MG63 (cell line): Measurements from ENCODE around the gene NTM. TPM values are rescaled to one million over a fixed set of nuclear protein-coding genes. Genes with fewer than 3 reads are reported as not detected.
"Not testable (repeated sequence)": the region's sequence is repeated elsewhere in the genome, so short reads cannot be mapped to it uniquely, and the experiment has no call there.

ENCODE experiments used
- DNase-seq: peaks from one replicate; pipeline ENCODE4 v3.0.0-alpha.2; 2020
- H3K27me3 ChIP-seq: fragments of 250-450 bp; sonication (Bioruptor Pico); 2 replicates; pipeline ENCODE4 v1.5.1; 2020; ENCODE audit warnings: mild to moderate bottlenecking, moderate library complexity
- H3K36me3 ChIP-seq: fragments of 250-450 bp; sonication (Bioruptor Pico); 2 replicates; pipeline ENCODE4 v1.5.1; 2020; ENCODE audit warnings: mild to moderate bottlenecking, moderate library complexity
- H3K4me3 ChIP-seq: fragments of 250-450 bp; sonication (Bioruptor Pico); 2 replicates; pipeline ENCODE4 v1.5.1; 2020; ENCODE audit warnings: mild to moderate bottlenecking, moderate library complexity
- H3K9me3 ChIP-seq: fragments of 250-450 bp; sonication (Bioruptor Pico); 2 replicates; pipeline ENCODE4 v1.5.1; 2020; ENCODE audit warnings: mild to moderate bottlenecking, moderate library complexity
- total RNA-seq: library from RNA; depleted of rRNA; stranded (reverse); fragments of >200 nt; shearing (Covaris generic); gene quantifications from 2 replicates; pipeline ENCODE4 v1.2.3, GENCODE V29; 2014; ENCODE audit warnings: low replicate concordance

The NTM gene
- total RNA-seq, 1 experiment from 2014 or later: 4.0 TPM

DNA sequence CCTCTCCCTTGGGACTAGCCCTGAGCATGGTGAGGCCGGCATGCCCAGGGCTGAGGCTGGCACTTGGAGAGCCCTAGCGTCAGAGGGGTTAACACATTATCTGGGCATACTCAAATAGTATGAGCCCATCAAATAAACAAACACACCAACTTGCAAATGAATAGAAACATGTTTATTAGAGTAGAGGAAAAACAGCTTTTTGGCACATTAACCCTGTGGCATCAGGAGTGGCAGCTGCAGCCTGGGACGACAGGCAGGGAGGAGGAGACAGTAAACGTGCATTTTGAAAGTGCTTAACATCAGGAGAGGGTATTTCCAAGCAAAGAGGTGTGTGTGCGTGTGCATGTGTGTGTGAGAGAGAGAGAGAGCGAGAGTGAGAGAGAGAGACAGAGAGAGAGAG is 684.9 kb downstream of the NTM start:
- Histone ChIP-seq H3K36me3 (no peaks in the 10 kb centered on the region), H3K27me3 (no peaks in the 10 kb centered on the region), H3K9me3 (no peaks in the 10 kb centered on the region), H3K4me3 (no peak overlapping the region)
- DNase-seq: peak; percentile 50

DNA sequence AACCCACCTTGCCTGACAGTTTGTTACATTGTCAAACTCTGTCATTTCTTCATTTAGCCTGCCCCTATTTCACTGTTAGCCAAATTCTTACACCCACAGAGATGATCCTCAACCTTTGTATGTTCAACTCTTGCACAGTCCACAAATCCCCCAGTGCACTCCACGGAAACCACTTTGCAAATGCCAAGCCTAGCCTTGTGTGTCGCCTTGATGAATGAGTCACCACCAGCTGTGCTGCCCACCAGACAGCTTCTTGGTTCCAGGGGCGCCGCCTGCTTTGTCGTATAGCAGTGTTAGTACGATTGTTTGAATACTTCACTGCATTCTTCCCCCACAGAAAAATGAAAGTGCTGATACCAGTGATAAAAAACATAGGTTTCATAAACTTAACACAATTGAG is 686.3 kb downstream of the NTM start:
- H3K4me3 ChIP-seq: no peak overlapping the region

DNA sequence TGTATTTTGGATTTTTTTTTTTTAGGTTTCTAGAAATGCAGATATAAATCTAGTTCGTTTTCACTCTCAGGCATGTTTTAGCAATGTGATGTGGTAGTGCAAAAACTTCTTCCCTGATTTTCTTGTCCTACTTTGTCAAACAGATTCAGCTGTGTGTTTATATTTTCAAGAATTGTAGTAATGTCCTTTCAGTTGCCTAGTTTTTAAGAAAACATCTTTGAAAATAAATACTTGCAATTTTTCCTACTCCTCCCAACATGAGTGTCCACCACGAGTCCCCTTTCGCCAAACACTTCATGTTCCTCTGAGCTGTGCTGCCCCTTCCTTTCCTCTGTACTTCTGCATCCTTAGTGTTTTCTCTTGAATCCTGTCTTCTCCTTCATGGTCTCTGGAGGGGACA is 686.9 kb downstream of the NTM start:
- H3K36me3 ChIP-seq: no peaks in the 10 kb centered on the region
- H3K27me3 ChIP-seq: no peaks in the 10 kb centered on the region
- no peak for DNase-seq
- H3K9me3 ChIP-seq: no peaks in the 10 kb centered on the region
- no peak overlapping the region for H3K4me3 ChIP-seq

More for the DNA sequence above, 686.3 kb downstream of the NTM start:
- H3K36me3 ChIP-seq: no peaks in the 10 kb centered on the region
- peak; percentile 44 for DNase-seq
- no peaks in the 10 kb centered on the region for H3K27me3 ChIP-seq
- no peaks in the 10 kb centered on the region for H3K9me3 ChIP-seq

DNA sequence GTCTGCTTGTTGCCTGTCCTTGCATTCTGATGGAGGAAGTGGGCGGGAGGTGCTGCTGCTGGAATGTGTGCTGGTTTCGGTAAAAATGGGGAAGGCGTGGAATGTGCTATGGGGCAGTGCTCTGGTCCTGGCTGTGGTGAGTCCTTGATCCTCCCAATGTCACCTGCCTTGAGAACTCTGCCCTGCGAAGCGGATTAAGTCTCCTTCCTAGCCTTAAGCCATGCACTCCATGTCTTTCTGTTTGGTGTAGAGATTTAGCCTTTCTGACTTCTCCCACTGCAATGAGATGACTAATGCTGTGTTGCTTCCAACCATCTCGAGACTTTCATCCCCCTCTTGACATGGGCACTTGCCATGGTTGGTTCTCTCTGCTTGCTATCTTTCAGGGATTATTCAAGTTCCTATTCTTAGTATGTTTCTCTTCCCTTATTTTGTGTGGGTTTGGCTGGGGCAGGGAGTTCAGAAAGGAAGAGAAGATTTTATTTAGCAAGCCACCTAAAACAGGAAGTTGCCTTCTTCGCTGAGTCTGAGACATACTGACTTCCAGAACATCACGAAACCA is 687.9 kb downstream of the NTM start:
- no peaks in the 10 kb centered on the region for H3K9me3 ChIP-seq
- no peaks in the 10 kb centered on the region for H3K36me3 ChIP-seq
- peak; percentile 51 for DNase-seq
- H3K4me3 ChIP-seq: no peak overlapping the region
- H3K27me3 ChIP-seq: no peaks in the 10 kb centered on the region

DNA sequence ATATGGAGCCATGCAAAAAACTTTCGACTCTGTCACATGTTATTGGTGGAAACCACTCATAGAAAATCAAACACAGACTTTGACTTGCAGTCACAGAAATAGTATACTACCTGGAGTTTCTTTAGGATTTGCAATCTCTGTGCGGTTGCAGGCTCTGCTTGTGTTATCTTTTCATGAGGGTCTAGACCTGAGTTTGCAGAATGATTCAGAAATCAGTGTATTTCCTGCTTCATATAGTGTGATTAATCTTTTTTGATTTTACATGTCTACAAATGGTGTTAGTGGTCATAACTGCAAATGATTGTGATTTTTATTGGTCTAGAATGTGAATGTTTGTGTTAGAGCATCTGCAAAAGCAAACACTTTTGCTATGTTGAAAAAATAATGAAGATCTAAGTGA is 690.2 kb downstream of the NTM start:
- no peak for DNase-seq
- Histone ChIP-seq H3K27me3 (no peaks in the 10 kb centered on the region), H3K9me3 (no peaks in the 10 kb centered on the region), H3K4me3 (no peak overlapping the region), H3K36me3 (no peaks in the 10 kb centered on the region)

DNA sequence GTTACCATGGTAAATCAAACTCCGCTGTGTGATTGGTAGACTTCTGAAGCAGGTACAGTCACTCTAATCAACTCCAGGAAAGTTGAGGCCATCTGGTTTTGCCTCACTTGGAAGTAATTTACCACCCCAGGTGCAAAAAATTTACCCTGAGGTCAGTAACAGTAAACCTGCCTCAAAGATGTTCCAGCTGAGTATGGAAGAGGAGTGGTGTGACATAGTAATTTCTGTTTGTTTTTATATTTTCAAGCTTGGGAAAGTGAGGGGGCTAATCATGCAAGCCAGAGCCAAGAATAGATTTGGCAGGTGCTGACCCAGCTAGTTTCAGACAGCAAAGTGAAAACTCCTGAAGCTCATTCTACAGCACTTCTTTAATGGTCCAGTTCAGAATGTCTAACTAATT is 691.6 kb downstream of the NTM start:
- Histone ChIP-seq H3K9me3 (peaks cover 11% of the 10 kb centered on the region), H3K27me3 (no peaks in the 10 kb centered on the region), H3K4me3 (no peak overlapping the region), H3K36me3 (0 out of 2 replicates have a peak, but pooled peaks cover 3% of the 10 kb centered on the region)
- no peak for DNase-seq

DNA sequence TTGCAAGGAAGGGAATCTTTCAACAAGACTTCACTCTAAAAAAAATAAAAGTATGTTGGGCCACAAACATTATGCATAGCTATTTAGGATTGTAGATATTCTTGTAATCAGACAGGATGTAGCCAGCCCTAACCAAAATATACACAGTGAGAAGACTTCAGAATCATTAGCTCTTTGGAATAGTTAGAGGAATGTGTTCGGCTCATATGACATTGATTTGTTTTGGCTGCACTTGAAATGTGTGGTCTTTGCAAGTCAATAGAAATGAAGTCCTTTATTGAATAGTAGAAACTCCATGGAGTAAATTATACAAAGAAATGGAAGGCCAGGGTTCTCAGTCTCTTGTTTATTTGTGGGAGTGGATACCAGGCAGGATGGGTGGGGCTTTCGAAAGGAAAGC is 692.1 kb downstream of the NTM start:
- Histone ChIP-seq H3K9me3 (peaks cover 14% of the 10 kb centered on the region), H3K36me3 (0 out of 2 replicates have a peak, but pooled peaks cover 3% of the 10 kb centered on the region), H3K27me3 (no peaks in the 10 kb centered on the region), H3K4me3 (no peak overlapping the region)
- DNase-seq: no peak

DNA sequence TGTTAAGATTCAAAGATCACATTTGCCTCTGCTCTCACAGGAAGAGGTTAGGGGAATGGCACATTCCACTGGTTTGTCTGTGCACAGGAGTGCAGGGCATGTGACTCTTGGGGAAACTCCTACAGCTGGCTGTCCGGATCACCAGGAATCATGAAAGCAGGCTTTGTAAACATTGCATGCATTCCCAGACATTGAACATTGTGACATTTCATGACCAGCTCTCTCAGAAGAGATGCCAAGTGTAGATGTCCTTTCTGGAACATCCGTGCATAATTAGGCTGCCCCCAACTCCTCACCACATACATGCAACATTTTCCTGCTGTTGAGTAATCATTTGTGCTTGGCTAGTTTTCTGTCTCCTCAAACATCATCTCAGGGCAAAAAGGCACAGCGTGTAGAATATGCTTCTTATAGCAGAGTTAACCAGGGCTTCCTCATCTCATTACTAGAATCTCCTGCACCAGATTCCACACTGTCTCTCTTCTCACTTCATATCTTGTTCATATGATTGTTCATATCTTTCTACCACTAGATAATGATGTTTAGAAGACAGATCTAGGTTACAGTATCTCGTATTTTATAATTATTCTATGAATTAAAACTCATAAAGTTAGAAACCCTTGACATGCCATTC is 694.7 kb downstream of the NTM start:
- peak; percentile 71 for DNase-seq
- Histone ChIP-seq H3K36me3 (0 out of 2 replicates have a peak, but pooled peaks cover 3% of the 10 kb centered on the region), H3K4me3 (no peak overlapping the region), H3K27me3 (no peaks in the 10 kb centered on the region), H3K9me3 (peaks cover 16% of the 10 kb centered on the region)

DNA sequence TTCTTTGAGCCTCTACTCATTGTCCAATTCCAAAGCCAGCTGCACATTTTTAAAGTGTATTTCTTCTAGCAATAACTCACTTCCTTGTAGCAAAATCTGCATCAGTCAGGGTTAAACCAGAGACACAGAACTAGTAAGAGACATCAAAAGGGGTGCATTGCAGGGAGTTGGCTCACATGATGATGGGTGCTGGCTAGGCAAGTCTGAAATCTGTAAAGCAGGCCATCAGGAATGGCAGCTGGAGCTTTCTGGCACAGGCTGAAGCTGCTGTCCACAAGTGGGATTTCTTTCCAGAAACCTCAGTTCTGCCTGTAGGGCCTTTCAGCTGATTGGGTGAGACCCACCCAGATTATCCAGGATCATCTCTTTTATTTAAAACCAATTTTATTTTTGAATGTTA is 698.1 kb downstream of the NTM start:
- no peak for DNase-seq
- 0 out of 2 replicates have a peak, but pooled peaks cover 3% of the 10 kb centered on the region for H3K36me3 ChIP-seq
- H3K9me3 ChIP-seq: peaks cover 16% of the 10 kb centered on the region
- no peaks in the 10 kb centered on the region for H3K27me3 ChIP-seq
- no peak overlapping the region for H3K4me3 ChIP-seq

DNA sequence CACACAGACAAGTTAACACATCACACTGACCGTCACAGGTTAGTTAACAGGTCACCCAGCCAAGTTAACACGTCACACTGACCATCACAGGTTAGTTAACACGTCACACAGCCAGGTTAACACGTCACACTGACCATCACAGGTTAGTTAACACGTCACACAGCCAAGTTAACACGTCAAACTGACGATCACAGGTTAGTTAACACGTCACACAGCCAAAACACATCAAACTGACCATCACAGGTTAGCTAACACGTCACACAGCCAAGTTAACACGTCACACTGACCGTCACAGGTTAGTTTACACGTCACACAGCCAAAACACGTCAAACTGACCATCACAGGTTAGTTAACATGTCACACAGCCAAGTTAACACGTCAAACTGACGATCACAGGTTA is 699.2 kb downstream of the NTM start:
- not testable (repeated sequence) for H3K36me3 ChIP-seq, H3K27me3 ChIP-seq, DNase-seq, H3K4me3 ChIP-seq
- peaks cover 16% of the 10 kb centered on the region for H3K9me3 ChIP-seq

DNA sequence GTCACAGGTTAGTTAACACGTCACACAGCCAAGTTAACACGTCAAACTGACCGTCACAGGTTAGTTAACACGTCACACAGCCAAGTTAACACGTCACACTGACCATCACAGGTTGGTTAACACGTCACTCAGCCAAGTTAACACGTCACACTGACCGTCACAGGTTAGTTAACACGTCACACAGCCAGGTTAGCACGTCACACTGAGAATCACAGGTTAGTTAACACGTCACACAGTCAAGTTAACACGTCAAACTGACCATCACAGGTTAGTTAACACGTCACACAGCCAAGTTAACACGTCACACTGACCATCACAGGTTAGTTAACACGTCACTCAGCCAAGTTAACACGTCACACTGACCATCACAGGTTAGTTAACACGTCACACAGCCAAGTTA is 700.5 kb downstream of the NTM start:
- H3K9me3 ChIP-seq: peaks cover 15% of the 10 kb centered on the region
- not testable (repeated sequence) for H3K4me3 ChIP-seq

DNA sequence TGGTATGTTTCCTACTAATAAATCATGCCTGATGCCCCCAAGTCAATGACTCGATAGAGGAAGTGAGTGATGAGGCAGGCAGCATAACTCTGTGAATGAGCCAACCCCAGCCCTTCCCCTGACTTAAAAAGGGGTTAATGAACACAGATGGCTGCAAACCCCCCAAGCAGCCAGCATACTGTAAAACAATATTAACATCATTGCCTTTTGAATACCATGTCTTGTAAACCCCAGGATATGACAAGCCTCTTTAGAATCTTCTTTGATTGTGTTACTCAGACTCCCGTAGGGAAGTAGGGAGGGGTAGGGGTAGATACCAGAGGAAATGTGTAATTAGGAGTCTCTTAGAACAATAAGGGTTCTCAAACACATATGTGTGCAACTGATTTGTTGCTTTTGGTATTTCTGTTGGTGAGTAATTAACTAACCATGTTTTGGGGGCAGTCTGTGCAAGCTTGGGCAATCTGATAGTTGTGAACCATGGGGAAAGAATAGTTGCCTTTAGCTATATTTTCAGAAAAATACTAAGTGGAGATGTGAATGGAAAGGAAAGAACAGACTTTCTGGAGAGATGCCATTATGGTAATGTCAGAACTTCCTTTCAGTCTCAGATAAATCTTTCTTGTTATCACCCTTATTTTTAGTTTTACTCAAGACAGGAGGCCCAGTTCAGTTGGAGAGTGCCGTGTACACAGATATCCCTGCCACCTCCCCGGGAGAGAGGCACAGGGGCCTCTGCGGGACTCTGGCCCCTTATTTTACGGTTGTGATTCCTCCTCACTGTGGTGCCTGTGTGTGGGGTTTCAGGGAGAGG is 701.8 kb downstream of the NTM start:
- Histone ChIP-seq H3K4me3 (no peak overlapping the region), H3K9me3 (peaks cover 3% of the 10 kb centered on the region; the same call in 1 of the 2 replicates), H3K36me3 (no peaks in the 10 kb centered on the region), H3K27me3 (no peaks in the 10 kb centered on the region)
- peak; percentile 86 for DNase-seq

More for the DNA sequence above, 700.5 kb downstream of the NTM start:
- H3K27me3 ChIP-seq, DNase-seq, H3K36me3 ChIP-seq: not testable (repeated sequence)

DNA sequence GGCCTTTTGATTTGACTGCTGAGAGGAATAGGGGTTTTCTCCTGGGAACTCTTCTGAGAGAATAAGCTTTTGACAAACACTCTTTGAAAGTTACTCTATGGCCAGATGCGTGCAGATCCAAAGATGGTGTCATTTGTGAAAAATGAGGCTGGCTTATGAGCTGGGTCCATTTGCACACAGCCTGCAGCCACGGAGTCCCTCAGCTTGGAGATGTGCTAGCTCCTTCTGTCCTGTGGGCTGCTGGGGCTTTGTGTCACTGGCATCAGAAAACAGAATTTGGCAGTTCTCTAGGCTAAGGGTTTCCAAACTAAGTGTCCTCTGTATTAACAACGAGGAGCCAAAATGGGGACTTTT is 702.4 kb downstream of the NTM start:
- no peak overlapping the region for H3K4me3 ChIP-seq
- peak; percentile 29 for DNase-seq

DNA sequence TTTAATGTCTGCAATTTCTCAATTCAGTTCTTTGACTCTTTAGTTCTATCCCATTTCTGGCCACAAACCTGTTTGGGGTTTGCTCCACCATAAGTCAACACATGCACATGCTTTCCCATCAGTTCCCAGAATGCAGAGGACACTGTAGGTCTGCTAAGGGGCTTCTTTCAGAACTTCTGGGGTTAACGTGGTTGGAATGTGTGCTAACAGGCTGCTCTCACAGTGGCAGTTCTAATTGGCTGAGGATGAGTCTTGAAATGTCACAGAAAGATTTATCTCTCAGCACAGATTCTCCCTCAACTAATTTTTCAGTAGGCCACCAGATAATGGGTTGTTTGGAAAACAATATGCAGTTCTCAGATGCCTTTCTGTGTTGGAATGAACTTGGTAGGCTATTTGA is 703.4 kb downstream of the NTM start:
- DNase-seq: no peak
- H3K27me3 ChIP-seq: no peaks in the 10 kb centered on the region
- H3K36me3 ChIP-seq: no peaks in the 10 kb centered on the region
- H3K4me3 ChIP-seq: no peak overlapping the region
- H3K9me3 ChIP-seq: no peaks in the 10 kb centered on the region

More for the DNA sequence above, 702.4 kb downstream of the NTM start:
- H3K36me3 ChIP-seq: no peaks in the 10 kb centered on the region
- H3K9me3 ChIP-seq: no peaks in the 10 kb centered on the region; the same call in 1 of the 2 replicates
- no peaks in the 10 kb centered on the region for H3K27me3 ChIP-seq

DNA sequence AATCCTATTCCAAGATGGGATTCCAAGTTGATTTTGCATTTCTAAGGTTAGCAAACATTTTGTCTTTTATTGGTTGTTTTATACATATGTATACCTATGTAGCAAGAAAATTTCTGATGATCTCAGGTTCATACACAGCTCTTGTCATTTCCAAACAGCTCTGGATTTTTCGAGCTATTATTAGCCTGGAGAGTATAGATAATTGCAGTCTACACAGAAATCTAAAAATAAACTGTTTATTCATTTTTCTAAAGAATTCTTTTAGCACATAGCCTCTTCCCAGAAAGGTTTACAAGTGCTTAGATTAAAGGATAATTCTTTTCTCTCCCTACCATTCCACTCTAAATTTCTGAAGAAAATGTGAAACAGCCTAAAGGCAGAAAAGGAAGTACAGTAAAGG is 705.0 kb downstream of the NTM start:
- Histone ChIP-seq H3K4me3 (no peak overlapping the region), H3K9me3 (no peaks in the 10 kb centered on the region), H3K36me3 (no peaks in the 10 kb centered on the region), H3K27me3 (no peaks in the 10 kb centered on the region)
- no peak for DNase-seq

DNA sequence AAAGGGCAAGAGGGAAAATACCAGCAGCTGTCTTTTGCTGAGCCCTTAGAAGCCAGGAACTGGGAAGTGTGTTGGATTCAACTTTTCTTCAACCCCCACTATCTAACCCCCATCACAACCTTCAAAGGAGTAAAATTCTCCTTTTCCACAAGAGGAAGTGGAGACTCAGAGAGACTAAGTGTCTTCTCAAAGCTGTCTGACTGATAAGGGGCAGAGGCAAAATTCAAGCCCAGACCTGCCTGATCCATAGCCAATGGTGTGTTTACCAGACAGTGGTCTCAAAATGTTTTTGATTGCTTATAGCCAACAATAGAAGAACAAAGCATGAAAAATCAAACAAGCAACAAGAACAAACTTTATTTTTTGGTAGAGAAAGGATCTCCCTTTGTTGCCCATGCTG is 707.0 kb downstream of the NTM start:
- Histone ChIP-seq H3K9me3 (no peaks in the 10 kb centered on the region), H3K4me3 (no peak overlapping the region), H3K27me3 (no peaks in the 10 kb centered on the region), H3K36me3 (no peaks in the 10 kb centered on the region)
- DNase-seq: no peak

DNA sequence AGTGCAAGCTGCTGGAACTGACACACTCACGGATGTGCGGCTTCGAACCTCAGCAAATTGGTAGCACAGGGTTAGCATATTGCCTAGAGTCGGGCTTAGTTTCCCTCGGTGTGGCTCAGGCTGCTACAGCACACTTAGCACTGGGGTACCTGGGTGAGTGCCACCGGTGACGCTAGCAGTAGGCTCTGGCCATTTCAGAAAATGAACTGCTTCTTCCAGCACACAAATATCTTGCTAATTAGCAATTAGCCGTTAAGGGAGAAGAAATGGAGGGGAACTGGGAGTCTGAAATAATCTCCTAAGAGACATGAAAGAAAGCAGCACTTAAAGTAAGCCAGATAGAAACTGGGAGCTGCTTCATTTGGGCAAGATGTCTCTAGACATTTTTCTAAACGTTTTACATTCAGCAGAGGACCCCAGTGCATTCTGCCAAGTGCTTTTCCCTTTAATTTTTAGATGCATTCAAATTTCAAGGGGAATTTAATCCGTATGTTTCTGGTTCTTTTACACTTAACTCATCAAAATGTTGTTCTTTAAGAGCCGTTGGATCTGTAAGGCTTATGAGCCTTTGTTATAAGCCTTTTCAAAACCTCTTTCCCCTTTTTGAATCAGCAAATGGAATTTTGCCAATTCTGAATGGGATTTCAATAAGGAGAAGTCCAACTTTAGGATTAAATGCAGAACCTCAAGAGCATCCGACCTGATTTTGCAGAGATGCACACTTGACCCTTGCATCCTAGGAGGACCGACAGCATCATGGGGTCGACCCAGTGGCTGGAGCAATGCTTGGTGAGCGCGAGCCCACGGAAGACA is 708.1 kb downstream of the NTM start:
- Histone ChIP-seq H3K36me3 (no peaks in the 10 kb centered on the region), H3K9me3 (peaks cover 7% of the 10 kb centered on the region; the same call in 1 of the 2 replicates), H3K4me3 (no peak overlapping the region), H3K27me3 (no peaks in the 10 kb centered on the region)
- DNase-seq: no peak
